GM19395 (cell line): ENCODE results near the gene CCSER1.
"Not testable (repeated sequence)": the region's sequence is repeated elsewhere in the genome, so short reads cannot be mapped to it uniquely, and the experiment has no call there.

Experiments used
- ATAC-seq: cut with Tn5 transposase; IDR thresholded peaks from one replicate; pipeline ENCODE4 v1.9.1; 2021; ENCODE audit warnings: mild to moderate bottlenecking, moderate library complexity; ENCODE audit not compliant: unreplicated experiment

Gene CCSER1

DNA sequence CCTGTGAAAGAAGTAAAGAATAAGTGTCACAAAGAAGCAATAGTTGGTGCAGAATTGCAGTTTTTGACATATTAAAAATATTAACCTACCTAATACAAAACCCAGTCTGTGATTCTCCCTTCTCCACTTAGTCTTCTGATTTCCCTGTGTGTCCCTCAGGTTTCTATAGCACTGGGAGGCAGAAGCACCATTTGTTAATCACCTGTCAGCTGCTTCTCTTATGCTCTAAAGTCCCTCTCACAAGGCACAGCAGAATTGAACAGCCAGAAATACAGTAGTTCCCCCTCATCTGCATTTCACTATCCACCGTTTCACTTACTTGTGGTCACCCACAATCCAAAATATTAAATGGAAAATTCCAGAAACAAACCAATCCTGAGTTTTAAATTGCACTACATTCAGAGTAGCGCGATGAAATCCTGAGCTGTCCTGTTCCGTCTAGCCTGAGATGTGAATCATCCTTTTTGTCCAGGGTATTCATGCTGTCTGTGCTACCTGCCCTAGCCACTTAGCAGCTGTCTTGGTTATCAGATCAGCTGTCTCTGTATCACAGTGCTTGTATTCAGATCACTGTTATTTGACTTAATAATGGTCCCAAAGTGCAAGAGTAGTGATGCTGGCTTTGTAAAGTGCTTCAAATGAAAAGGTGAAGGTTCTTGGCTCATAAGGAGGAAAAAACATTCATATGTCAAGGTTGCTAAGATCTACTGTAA lies 1192.5 kb downstream of the CCSER1 start:
- no peak for ATAC-seq

DNA sequence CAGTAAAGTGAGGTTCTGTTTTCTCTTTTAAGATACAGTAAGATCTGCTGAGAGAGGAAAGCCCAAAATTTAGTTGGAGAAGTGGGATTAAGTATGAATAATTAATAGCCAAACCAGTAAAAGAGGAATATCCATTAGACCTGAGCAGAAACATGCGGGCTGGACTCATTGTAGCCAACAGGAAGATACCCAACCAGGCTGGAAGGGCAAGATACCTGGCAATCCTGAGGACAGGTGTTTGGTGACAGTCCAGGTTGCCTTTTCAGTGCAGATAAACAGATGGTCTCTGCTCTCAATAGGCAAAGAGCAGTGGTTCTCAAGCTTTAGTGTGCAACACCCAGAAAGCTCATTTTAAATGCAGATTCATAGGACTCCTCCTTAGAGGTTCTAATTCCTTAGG lies 1195.8 kb downstream of the CCSER1 start:
- ATAC-seq = no peak

DNA sequence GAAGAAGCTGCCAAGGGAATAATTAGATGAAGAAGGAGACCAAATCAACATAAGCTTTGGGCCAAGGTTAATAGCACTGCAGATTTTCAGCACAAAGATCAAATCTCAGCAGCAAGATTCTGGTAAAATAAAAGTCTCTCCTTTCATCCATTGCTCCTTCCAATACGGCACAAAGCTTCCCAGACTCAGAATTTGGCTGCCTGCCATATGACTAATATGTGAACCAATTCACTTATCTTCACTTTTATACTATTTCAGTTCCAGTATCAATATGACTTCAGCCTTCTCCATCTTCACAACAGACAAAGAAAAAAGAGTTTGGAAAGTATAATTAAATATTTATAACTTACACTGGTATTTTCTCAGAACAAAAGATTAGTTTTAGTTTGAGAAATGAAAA lies 1198.3 kb downstream of the CCSER1 start:
- no peak for ATAC-seq

DNA sequence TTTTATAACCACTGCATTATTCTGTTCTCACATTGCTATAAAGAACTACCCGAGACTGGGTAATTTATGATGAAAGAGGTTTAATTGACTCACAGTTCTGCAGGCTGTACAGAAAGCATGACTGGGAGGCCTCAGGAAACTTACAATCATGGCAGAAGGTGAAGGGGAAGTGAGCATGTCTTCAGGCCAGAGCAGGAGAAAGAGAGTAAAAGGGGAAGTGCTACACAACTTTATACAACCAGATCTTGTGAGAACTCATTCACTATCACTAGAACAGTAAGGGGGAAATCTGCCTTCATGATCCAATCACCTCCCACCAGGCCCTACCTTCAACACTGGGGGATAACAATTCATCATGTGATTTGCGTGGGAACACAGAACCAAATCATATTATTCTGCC lies 1199.0 kb downstream of the CCSER1 start:
- ATAC-seq = not testable (repeated sequence)

DNA sequence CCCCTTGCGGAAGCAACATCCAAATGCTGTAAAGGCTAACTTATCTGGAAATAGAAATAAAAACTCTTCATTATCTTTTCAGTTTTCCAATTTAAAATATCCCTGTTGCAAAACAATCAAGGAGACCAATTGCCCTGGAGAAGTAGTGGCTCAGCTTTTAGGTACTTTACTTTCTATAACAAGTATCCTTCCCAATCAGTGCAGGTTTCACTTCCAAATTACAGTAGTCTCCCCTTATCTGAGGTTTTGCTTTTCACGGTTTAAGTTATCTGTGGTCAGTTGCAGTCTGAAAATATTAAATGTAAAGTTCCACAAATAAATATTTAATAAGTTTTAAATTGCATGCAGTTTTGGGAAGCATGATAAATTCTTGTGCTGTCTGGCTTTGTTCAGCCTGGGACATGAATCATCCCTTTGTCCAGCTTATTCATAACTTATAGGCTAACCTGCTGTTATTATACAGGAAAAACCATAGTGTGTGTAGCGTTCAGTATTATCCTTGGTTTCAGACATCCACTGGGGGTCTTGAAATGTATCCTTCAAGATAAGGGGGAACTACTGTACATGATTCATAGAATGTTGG lies 1203.5 kb downstream of the CCSER1 start:
- ATAC-seq = no peak

DNA sequence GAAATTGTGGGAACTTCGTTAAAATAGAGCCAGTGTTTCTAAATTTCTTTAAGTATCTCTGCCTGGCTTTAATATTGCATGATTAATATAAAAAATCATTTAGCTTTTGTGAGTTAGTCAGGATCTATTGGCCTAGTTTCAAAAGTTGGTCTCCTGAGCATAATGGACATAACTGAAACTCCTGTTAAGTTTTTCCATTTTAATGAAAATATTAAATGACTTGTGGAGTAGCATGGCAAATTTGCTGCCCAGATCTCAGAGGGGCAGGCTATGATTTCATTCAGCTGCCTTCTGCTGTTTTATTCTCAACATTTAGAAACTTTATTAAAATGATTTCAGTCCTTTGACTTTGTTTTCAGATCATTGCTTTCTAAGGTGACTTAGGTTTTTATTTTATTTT lies 1213.6 kb downstream of the CCSER1 start:
- no peak for ATAC-seq

DNA sequence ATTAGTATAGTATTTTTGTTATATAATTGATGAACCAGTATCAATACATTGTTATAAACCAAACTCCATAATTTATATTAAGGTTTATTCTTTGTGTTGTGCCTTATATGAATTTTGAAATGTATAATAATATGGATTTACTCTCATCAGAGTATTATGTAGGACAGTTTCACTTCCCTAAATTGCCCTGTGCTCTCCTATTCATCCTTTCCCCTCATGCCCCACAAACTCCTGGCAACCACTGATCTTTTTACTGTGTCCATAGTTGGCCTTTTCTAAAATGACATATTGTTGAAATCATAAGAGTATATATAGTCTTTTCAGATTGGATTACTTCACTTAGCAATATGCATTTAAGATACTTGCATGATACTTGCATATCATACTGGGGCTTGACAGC lies 1218.4 kb downstream of the CCSER1 start:
- no peak for ATAC-seq

DNA sequence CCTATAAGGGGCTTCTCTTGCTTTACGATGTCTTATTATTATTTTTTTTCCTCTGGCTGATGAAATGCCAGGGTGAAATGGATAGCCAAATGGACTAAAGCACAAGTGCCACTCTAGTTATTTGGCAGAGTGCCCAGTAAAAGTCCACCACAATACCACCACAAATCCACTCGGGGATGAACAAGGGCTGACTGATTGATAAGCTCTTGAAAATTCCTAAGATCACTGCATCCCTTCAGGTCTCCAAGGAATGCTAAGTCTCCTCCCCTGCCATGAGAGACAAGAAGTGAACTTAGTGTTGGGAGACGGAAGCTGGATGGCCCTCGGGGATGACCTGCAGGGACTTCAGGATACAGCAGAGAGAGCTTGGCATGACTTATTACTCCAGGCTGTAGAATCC lies 1229.3 kb downstream of the CCSER1 start:
- ATAC-seq = not testable (repeated sequence)

DNA sequence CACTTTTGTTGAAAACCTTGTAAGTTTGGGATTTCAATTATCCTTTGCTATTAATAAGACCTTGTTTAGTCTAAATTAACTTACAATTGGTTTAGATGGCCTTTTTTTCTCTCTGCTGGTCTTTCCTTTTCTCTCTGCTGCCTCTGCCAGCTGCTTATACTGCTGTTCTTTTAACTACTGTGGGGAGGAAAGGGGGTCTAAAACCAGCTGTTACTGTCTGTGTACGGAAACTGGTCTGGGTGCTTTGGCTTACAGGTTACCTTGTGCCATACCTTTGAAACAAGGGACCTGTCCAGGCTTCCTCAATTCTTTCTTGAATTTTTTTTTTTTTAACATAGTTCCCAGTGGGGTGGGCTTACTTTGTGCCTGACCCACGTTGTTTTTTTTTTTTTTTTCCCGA lies 1230.8 kb downstream of the CCSER1 start:
- not testable (repeated sequence) for ATAC-seq

DNA sequence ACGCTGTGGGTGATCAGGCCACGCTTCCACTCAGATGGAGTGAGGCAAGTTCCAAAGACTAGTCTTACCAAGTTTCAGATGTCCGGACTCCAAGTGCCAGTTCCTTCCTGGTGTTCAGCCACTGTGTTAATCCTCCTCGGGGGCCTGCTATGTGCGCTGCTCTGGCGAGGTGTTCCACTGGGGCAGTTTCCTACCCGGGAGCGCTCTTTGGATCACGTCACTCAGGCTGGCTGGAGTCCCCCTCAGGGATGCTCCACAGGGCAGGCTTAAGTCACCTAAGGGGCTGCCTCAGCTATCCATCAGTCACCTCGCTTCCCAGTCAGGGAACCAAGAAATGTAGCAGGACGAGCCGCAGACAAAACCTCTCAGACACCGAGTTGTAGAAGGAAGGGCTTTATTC lies 1231.4 kb downstream of the CCSER1 start:
- peak; percentile 33 for ATAC-seq

DNA sequence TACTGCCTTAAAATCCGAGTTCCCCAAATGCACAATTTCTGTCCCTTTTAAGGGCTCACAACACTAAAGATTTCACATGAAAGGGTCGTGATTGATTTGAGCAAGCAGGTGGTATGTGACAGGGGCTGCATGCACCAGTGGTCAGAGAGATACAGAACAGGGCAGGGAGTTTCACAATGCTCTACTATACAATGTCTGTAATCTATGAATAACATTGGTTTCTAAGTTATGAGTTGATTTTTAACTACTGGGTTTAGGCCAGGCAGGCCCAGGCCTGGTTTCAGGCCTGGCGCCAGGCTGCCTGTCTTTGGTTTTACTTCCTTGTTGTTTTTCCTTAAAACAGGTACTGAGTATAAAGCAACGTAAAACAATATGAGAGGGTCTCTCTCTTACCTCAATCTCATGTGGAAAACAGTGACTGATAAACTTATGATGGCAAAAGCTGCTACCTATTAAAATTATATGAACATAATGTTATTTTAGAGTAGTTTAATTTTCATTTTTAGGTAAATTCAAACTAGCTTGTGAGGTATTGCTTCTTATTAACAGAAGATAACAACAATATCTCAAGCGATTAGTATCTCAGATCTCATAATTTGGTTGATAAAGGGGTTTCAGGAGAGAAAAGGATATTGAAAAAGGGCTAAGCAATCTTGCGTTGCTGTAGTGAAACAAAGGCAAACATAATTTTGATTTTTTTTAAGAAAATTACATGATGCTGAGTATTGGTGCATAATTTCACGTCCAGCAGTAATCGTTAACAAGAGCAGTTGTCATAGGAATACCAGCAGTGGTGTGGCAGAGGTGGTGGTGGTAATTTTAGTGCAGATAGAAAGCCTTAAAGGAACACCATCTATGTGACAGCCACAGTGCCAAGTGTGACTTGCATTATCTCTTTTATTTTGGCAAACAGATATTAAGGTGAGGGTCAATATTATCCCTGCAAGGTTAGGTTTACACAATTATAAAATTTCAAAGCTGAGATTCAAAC lies 1232.1 kb downstream of the CCSER1 start:
- ATAC-seq = peak; percentile 44

DNA sequence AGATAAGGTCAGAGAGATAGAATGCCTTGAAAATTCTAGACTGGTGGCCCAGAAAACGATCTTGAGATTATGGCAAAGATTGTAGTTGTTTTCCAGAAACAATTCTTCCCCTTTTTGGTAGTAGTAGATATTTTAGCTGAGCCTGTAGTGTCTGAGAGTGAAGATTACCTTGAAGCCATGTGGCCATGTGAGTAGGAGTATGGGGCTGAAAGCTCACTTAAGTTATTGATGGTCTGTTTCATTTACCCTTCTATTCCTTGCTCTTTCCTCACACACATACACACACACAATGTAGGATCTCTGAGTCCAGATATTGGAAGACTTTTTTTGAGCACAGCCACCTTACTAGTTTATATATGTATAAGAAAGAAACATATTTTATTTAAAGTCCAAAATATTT lies 1234.9 kb downstream of the CCSER1 start:
- ATAC-seq = no peak

DNA sequence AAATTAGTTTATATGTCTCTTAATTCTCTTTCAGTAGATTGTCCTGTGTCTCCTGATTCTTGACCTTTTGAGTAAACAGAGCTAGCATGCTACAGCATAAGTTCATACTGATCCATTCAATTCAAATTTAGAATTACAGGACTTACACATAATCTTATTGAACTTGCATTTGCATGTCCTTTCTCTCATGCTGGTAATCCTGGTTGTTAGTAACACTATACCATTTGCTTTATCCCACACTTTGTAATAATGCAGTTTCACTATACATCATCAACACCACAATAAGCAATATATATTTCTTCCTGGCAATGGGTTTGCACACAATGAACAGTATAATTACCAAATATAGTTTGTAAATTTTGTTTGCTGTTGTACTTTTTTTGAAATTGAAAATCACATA lies 1239.4 kb downstream of the CCSER1 start:
- ATAC-seq = no peak

DNA sequence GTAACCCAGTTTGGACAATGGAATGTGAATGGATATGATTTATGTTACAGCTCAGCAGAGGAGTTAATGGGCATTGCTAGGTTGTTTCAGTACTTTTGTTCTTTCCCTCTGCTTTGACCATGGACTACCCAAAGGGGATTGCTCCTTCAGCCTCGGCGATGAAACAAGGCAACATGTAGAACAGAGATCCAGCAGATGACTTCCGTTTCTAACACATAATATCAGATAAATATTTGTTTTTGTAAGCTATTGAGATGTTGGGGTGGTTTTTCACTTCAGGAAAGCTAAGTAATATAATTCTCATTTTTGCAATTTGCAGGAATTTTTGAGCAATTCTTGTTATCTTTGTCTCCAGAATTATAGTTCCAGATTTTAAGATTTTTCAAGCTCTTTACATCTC lies 1241.9 kb downstream of the CCSER1 start:
- no peak for ATAC-seq

DNA sequence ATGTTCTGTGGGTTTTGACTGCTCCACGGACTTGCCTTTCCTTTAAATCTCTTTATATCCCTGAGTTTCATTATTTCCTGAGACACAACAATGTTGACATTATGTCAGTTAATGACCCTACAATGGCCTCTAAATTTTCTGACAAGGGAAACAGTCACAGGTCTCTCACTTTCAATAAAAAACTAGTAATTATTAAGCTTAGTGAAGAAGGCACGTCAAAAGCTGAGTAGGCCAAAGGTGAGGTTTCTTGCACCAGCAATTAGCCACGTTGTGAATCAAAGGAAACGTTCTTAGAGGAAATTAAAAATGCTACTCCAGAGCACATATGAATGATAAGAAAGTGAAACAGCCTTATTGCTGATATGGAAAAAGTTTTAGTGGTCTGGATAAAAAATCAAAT lies 1246.4 kb downstream of the CCSER1 start:
- no peak for ATAC-seq

DNA sequence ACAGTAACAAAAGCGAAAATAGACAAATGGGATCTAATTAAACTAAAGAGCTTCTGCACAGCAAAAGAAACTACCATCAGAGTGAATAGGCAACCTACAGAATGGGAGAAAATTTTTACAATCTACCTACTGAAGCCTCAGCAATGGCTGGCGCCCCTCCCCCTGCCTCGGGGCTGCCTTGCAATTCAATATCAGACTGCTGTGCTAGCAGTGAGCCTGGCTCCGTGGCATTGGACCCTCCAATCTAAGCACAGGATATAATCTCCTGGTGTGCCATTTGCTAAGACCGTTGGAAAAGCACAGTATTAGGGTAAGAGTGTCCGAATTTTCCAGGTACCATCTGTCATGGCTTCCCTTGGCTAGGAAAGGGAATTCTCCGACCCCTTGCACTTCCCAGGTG lies 1278.2 kb downstream of the CCSER1 start:
- ATAC-seq = not testable (repeated sequence)

DNA sequence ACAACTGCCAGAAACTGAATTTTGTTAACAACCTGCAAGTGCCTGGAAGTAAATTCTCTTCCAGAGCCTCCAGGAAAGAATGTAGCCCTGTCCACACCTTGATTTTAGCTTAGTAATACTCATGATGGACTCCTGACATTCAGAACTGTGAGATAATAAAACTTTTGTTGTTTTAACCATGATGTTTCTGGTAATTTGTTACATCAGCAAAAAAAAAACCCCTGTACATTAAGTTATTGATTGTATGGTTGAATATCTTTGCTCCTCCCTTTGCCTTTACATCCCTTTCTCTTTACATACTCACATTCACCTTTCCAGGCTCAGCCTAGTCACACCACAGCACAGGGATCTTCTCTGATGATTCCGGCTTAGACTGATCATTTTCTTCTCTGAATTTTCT lies 1294.8 kb downstream of the CCSER1 start:
- no peak for ATAC-seq

DNA sequence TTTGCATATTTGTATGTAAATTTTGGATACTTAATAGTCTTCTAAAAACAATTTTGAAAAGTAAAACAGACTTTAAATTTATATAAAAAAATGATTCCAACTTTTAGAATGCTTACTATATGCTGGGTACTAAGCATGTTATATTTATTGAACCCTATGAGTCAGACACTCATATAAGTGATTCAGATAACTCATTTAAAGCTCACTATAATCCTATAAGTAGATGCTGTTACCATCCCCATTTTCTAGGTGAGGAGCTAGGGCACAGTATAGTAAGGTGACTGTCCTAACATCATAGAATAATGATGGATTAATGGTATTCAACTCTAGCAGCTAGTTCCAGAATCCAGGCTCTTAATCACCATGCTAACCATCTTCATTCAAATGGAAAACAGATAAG lies 1299.5 kb downstream of the CCSER1 start:
- ATAC-seq = no peak

DNA sequence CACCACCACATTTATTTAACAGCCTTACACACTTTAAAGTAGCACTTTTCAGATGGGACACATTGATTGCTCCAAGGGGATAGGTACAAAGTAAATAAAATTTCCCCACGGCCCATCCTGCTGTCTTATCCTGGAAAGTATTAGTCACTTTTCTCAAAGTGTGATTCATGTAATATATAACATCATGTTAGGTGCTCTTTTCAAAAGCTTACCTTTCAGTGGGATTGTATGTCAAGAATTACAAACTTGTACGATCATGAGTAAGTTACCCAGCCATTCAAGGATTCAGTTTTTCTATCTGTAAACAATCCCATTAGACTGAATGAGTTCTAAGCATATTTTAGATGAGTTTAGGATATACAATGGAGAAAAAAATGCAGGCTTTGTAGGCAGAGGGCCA lies 1300.0 kb downstream of the CCSER1 start:
- no peak for ATAC-seq

DNA sequence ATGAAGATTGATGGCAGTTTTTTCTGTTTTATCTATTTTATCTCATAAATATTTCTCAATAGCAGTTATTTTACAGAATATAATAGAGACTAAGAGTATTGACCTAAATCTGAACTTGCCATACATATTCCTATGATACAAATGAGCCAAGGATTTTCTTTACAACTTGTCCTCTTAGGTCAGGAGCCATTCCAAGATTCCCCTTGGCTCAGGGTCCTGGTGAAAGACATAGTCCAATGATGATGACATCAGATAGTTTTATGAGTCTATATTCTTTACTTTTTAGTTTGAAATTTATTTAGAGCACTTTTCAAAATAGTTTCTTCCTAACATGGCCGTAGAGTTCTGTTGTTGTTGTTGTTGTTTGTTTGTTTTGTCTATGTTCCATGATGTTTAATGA lies 1307.4 kb downstream of the CCSER1 start:
- ATAC-seq = no peak

DNA sequence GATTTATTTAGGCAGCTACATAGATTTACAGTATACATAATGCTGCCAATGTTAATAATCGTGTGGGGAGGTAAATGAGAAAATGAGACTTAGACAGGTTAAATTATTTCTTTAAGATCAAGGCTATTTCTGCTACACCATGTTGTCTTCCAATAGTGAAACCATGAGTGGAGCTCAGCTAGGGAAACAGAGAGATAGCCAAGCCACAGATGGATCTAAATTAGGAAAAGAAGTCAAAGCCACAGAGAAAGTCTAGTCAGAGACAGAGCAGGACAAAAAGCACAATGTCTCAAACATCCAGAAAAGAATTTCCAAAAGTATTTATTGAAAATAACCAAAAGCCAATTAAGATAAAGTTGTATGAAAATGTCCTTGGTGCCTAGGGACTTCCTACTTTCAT lies 1309.4 kb downstream of the CCSER1 start:
- ATAC-seq = no peak

DNA sequence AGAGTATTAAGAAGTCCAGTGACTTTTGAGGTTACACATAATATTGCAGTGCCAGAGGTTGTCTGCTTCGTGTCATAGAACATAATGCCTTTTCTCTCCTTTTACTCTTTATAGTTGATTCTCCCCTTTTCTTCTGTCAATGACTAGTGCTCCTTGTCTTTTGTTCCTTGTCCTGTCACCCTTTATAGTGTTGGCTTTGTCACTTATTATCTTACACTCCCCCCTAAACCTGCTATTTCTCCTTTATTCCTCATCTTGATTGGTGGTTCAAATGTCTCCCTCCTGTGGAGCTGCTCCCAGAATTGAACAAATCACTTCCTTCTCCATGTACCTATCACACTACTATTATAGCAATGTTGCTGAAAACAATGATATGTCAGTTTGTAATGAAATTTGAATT lies 1320.0 kb downstream of the CCSER1 start:
- ATAC-seq = no peak
